ENCODE data around the gene SERP2.
"Not testable (repeated sequence)": the region's sequence is repeated elsewhere in the genome, so short reads cannot be mapped to it uniquely, and the experiment has no call there.

SERP2 gene

GRCh38 chr13:44373601-44374347 lies at the start of gene SERP2:
Gene SERP2 (plus strand): TSS chr13:44373824. CDS start chr13:44374026, 202 bp downstream.
- DNase-seq, result peak; percentile 58 to 61
- no peak for TF ChIP-seq POLR2A (IDR thresholded peaks at IDR 0.05; ENCODE audit: low read length)
- TF ChIP-seq GATA1 (IDR thresholded peaks at IDR 0.05; ENCODE audit: low read depth, low read length), result no peak

GRCh38 chr13:44326961-44327360 lies 46.7 kb upstream of the SERP2 start:
- no peak for DNase-seq
- TF ChIP-seq POLR2A (IDR thresholded peaks at IDR 0.05; ENCODE audit: low read length) (no peak), GATA1 (IDR thresholded peaks at IDR 0.05; ENCODE audit: low read depth, low read length) (no peak)

GRCh38 chr13:44329041-44329440 lies 44.6 kb upstream of the SERP2 start:
- DNase-seq, result not testable (repeated sequence)

GRCh38 chr13:44329909-44330545 lies 43.6 kb upstream of the SERP2 start:
- no peak for DNase-seq

GRCh38 chr13:44331446-44331845 lies 42.2 kb upstream of the SERP2 start:
- no peak for TF ChIP-seq GATA1 (IDR thresholded peaks at IDR 0.05; ENCODE audit: low read depth, low read length)
- TF ChIP-seq POLR2A (IDR thresholded peaks at IDR 0.05; ENCODE audit: low read length), result no peak
- peak in 1 of 2 experiments; percentile 23 for DNase-seq

More at GRCh38 chr13:44329909-44330545, 43.6 kb upstream of the SERP2 start:
- TF ChIP-seq GATA1 (IDR thresholded peaks at IDR 0.05; ENCODE audit: low read depth, low read length) (no peak), POLR2A (IDR thresholded peaks at IDR 0.05; ENCODE audit: low read length) (no peak)

GRCh38 chr13:44331912-44332851 lies 41.4 kb upstream of the SERP2 start:
- peak; percentile 36 to 40 for DNase-seq
- TF ChIP-seq GATA1 (IDR thresholded peaks at IDR 0.05; ENCODE audit: low read depth, low read length) (no peak), POLR2A (IDR thresholded peaks at IDR 0.05; ENCODE audit: low read length) (no peak)

GRCh38 chr13:44333950-44334655 lies 39.5 kb upstream of the SERP2 start:
- DNase-seq, result no peak
- no peak for TF ChIP-seq POLR2A (IDR thresholded peaks at IDR 0.05; ENCODE audit: low read length)
- no peak for TF ChIP-seq GATA1 (IDR thresholded peaks at IDR 0.05; ENCODE audit: low read depth, low read length)

GRCh38 chr13:44334751-44335150 lies 38.9 kb upstream of the SERP2 start:
- DNase-seq, result peak; percentile 70 to 86
- no peak for TF ChIP-seq GATA1 (IDR thresholded peaks at IDR 0.05; ENCODE audit: low read depth, low read length)
- no peak for TF ChIP-seq POLR2A (IDR thresholded peaks at IDR 0.05; ENCODE audit: low read length)

- TF ChIP-seq POLR2A (IDR thresholded peaks at IDR 0.05; ENCODE audit: low read length) (no peak), GATA1 (IDR thresholded peaks at IDR 0.05; ENCODE audit: low read depth, low read length) (no peak)
- no peak for DNase-seq
Measured at GRCh38 chr13:44336934-44337333, 36.7 kb upstream of the SERP2 start.

GRCh38 chr13:44337581-44337980 lies 36.0 kb upstream of the SERP2 start:
- DNase-seq, result no peak
- TF ChIP-seq GATA1 (IDR thresholded peaks at IDR 0.05; ENCODE audit: low read depth, low read length) (no peak), POLR2A (IDR thresholded peaks at IDR 0.05; ENCODE audit: low read length) (no peak)

- TF ChIP-seq GATA1 (IDR thresholded peaks at IDR 0.05; ENCODE audit: low read depth, low read length) (no peak), POLR2A (IDR thresholded peaks at IDR 0.05; ENCODE audit: low read length) (no peak)
- no peak for DNase-seq
Measured at GRCh38 chr13:44340508-44340907, 33.1 kb upstream of the SERP2 start.

GRCh38 chr13:44342741-44343140 lies 30.9 kb upstream of the SERP2 start:
- no peak for DNase-seq
- TF ChIP-seq POLR2A (IDR thresholded peaks at IDR 0.05; ENCODE audit: low read length) (no peak), GATA1 (IDR thresholded peaks at IDR 0.05; ENCODE audit: low read depth, low read length) (no peak)

- TF ChIP-seq POLR2A (IDR thresholded peaks at IDR 0.05; ENCODE audit: low read length) (no peak), GATA1 (IDR thresholded peaks at IDR 0.05; ENCODE audit: low read depth, low read length) (no peak)
- DNase-seq, result no peak
Measured at GRCh38 chr13:44346534-44346933, 27.1 kb upstream of the SERP2 start.

Data from erythroblast (primary cell).